Prostate gland (tissue), 2 donors: ENCODE results near the gene GPC5. TPM values are rescaled to one million over a fixed set of nuclear protein-coding genes. Genes with fewer than 3 reads are reported as not detected.

ENCODE experiments used
- DNase-seq: peaks from one replicate; pipeline ENCODE4 v3.0.0-alpha.2; 2019; ENCODE audit warnings: low spot score
- H3K27ac ChIP-seq, 2 donors: fragments of 200-600 bp; sonication (generic); 2 replicates each; pipeline ENCODE4 v1.5.1; 2017 to 2019
- H3K27me3 ChIP-seq: fragments of 200-600 bp; sonication (generic); replicated peaks from 2 replicates; pipeline ENCODE4 v1.5.1; 2019; ENCODE audit not compliant: insufficient read depth
- H3K36me3 ChIP-seq, 2 donors: fragments of 200-600 bp; sonication (generic); 1 replicate in 1 of 2; 2 replicates in 1 of 2; pipeline versions ENCODE4 v1.5.1 to v1.8.1; 2017 to 2019
- H3K4me1 ChIP-seq: fragments of 200-600 bp; sonication (generic); replicated peaks from 2 replicates; pipeline ENCODE4 v1.5.1; 2019
- H3K4me3 ChIP-seq, 2 donors: fragments of 200-600 bp; sonication (generic); 2 replicates each; pipeline ENCODE4 v1.5.1; 2017 to 2019
- H3K9me3 ChIP-seq: fragments of 200-600 bp; sonication (generic); 2 replicates; pipeline ENCODE4 v1.5.1; 2017
- CTCF ChIP-seq, 4 experiments: fragments of 200-600 bp in 2 of 4; fragments of 450-650 bp in 2 of 4; sonication (generic) in 2 of 4; IDR thresholded peaks; 1 replicate in 3 of 4; 2 replicates in 1 of 4; pipeline ENCODE4 v1.5.1; 2016 to 2019; ENCODE audit warnings: antibody characterized with exemption in 4 of 4, mild to moderate bottlenecking in 2 of 4, moderate library complexity in 2 of 4
- POLR2A ChIP-seq: fragments of 450-650 bp; IDR thresholded peaks from one replicate; pipeline ENCODE4 v1.6.1; 2016; ENCODE audit warnings: antibody characterized with exemption, mild to moderate bottlenecking
- POLR2AphosphoS5 ChIP-seq: sonication (generic); formaldehyde crosslinking; IDR thresholded peaks from one replicate; pipeline ENCODE4 v1.6.1; 2017; ENCODE audit warnings: antibody characterized with exemption
- WGBS: methylation state at CpG from one replicate; pipeline ENCODE4 v1.1.5; 2018; 5-methylcytosine and 5-hydroxymethylcytosine counted together
- intact Hi-C: fragments of 100-400 bp; cut with DNase I; formaldehyde crosslinking; loops from one replicate; pipeline ENCODE4 v1.14.2; 2022
- total RNA-seq, 2 donors: library from RNA; depleted of rRNA; stranded (reverse); fragments of >200 nt; gene quantifications; one replicate each; pipeline ENCODE4 v1.1.0, GENCODE V29; 2016

Gene GPC5
- total RNA-seq, 2 donors from 2014 or later = 0.23 to 35.0 TPM

- intact Hi-C loops = no loop called here
- DNase-seq = no peak
- Histone ChIP-seq H3K27ac (no peak overlapping the region), H3K4me1 (no peaks in the 10 kb centered on the region), H3K36me3 (no peaks in the 10 kb centered on the region), H3K27me3 (no peaks in the 10 kb centered on the region), H3K4me3 (no peak overlapping the region), H3K9me3 (no peaks in the 10 kb centered on the region)
- TF ChIP-seq POLR2AphosphoS5 (no peak), CTCF (IDR thresholded peaks at IDR 0.05) (no peak), POLR2A (no peak)
Observed at GRCh38 chr13:92255526-92255925, 857.1 kb downstream of the GPC5 start.

GRCh38 chr13:92256211-92256610, 857.8 kb downstream of the GPC5 start:
- no peak for DNase-seq
- no peaks in the 10 kb centered on the region for H3K9me3 ChIP-seq
- intact Hi-C loops = no loop called here
- TF ChIP-seq POLR2AphosphoS5 (no peak), CTCF (IDR thresholded peaks at IDR 0.05) (no peak), POLR2A (no peak)
- WGBS = 74% methylated on average over 4 of the region's 4 CpGs
- no peaks in the 10 kb centered on the region for H3K36me3 ChIP-seq
- H3K27ac ChIP-seq = no peak overlapping the region
- no peak overlapping the region for H3K4me3 ChIP-seq
- H3K4me1 ChIP-seq = no peaks in the 10 kb centered on the region
- H3K27me3 ChIP-seq = no peaks in the 10 kb centered on the region

- Histone ChIP-seq H3K4me3 (no peak overlapping the region), H3K9me3 (no peaks in the 10 kb centered on the region), H3K27ac (no peak overlapping the region), H3K27me3 (no peaks in the 10 kb centered on the region), H3K36me3 (no peaks in the 10 kb centered on the region), H3K4me1 (no peaks in the 10 kb centered on the region)
- intact Hi-C loops = no loop called here
- WGBS = 59% methylated on average over 1 of the region's 1 CpG
- TF ChIP-seq POLR2A (no peak), POLR2AphosphoS5 (no peak), CTCF (IDR thresholded peaks at IDR 0.05) (no peak)
- no peak for DNase-seq
Observed at GRCh38 chr13:92259046-92259445, 860.6 kb downstream of the GPC5 start.

- DNase-seq = no peak
- H3K27ac ChIP-seq = no peak overlapping the region
- H3K36me3 ChIP-seq = no peaks in the 10 kb centered on the region
- intact Hi-C loops = no loop called here
- H3K9me3 ChIP-seq = no peaks in the 10 kb centered on the region
- WGBS = 51% methylated on average over 1 of the region's 1 CpG
- H3K4me1 ChIP-seq = no peaks in the 10 kb centered on the region
- H3K4me3 ChIP-seq = no peak overlapping the region
- H3K27me3 ChIP-seq = no peaks in the 10 kb centered on the region
- TF ChIP-seq POLR2AphosphoS5 (no peak), POLR2A (no peak), CTCF (IDR thresholded peaks at IDR 0.05) (no peak)
Observed at GRCh38 chr13:92259523-92259922, 861.1 kb downstream of the GPC5 start.

GRCh38 chr13:92260363-92260762, 861.9 kb downstream of the GPC5 start:
- no peak for TF ChIP-seq POLR2AphosphoS5
- no peak for TF ChIP-seq POLR2A
- TF ChIP-seq CTCF (IDR thresholded peaks at IDR 0.05) = no peak
- Histone ChIP-seq H3K36me3 (no peaks in the 10 kb centered on the region), H3K4me1 (no peaks in the 10 kb centered on the region), H3K27ac (no peak overlapping the region), H3K4me3 (no peak overlapping the region), H3K9me3 (no peaks in the 10 kb centered on the region), H3K27me3 (no peaks in the 10 kb centered on the region)
- intact Hi-C loops = no loop called here
- DNase-seq = no peak
- WGBS = 88% methylated on average over 6 of the region's 6 CpGs
